AG10803 (cell line): ENCODE measurements around the gene PAM.

Experiments
- DNase-seq: peaks from one replicate; pipeline ENCODE4 v3.0.0; 2010; ENCODE audit warnings: low read depth
- H3K4me3 ChIP-seq: 2 replicates; pipeline ENCODE4 v1.5.1; 2011; ENCODE audit warnings: mild to moderate bottlenecking, low read length, control low read depth
- TF ChIP-seq, protein P1 (sequence below): conservative IDR thresholded peaks from 2 replicates; pipeline ENCODE4 v1.5.1; 2011; ENCODE audit warnings: mild to moderate bottlenecking, low read length, control low read depth, inconsistent platforms

The PAM gene

DNA sequence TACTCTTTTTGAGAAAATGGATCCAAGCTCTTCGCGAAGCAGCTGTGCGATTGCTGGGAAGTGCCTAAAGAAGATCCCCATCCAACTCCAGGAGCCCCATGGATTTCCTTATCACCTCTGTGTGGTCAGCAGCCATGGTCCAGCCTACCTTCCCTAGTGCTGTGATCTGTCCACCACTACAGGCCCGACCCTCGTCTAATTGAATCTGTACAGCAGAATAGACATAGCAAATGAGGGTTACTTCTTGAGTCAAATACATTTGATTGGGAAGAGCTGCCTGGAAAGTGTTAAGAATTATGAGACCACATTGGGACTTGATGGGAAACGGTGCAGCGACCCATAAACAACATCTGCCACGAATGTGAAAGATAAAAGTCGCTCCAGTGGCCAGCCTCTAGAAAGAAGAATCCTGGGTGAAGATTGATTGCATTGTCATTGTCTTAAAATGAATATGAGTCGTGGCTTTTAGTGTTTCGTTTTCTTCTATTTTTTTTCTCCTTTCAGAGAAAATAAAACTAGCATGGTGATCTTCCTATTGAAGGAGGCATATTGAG is 118.4 kb downstream of the PAM start:
- no peak overlapping the region for H3K4me3 ChIP-seq
- DNase-seq: no peak
- TF ChIP-seq, protein P1, sequence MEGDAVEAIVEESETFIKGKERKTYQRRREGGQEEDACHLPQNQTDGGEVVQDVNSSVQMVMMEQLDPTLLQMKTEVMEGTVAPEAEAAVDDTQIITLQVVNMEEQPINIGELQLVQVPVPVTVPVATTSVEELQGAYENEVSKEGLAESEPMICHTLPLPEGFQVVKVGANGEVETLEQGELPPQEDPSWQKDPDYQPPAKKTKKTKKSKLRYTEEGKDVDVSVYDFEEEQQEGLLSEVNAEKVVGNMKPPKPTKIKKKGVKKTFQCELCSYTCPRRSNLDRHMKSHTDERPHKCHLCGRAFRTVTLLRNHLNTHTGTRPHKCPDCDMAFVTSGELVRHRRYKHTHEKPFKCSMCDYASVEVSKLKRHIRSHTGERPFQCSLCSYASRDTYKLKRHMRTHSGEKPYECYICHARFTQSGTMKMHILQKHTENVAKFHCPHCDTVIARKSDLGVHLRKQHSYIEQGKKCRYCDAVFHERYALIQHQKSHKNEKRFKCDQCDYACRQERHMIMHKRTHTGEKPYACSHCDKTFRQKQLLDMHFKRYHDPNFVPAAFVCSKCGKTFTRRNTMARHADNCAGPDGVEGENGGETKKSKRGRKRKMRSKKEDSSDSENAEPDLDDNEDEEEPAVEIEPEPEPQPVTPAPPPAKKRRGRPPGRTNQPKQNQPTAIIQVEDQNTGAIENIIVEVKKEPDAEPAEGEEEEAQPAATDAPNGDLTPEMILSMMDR: no peak

DNA sequence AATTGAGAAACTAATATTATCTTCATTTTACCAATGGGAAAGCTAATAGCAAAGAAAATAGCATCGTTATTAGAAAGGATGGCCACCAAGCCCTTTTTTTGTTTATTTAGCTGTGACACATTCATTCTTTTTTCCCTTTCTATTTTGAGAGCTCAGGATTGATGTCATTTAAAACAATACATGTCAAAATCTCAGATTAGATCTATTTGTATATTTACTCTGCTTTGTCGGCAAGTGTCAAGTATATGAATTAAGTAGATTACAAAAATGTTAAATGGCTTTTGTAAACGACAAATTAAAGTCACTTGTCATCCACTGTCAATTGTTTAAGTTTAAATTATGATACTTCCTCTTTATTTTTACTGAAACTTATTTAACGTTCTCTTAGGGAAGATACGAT is 118.9 kb downstream of the PAM start:
- H3K4me3 ChIP-seq: no peak overlapping the region
- TF ChIP-seq, protein P1: no peak
- DNase-seq: no peak

DNA sequence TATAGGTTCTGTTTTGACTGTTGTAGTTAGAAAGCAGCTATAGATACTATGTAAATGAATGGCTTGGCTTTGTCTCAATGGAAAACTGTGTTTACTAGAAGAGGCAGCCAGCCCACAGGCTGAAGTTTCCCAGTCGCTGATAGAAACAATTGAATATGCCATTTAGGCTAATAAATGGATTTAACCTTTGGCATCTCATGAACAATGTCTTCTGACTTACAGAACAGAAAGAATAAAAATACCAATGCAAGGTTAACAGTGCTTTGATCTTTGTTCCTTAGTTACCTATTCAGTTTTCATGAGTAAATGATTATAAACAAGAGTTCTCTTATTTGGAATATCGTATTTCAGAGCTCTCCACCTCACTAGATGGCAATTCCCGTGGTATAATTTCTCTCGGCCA is 120.6 kb downstream of the PAM start:
- no peak for DNase-seq
- no peak overlapping the region for H3K4me3 ChIP-seq
- TF ChIP-seq, protein P1: no peak

DNA sequence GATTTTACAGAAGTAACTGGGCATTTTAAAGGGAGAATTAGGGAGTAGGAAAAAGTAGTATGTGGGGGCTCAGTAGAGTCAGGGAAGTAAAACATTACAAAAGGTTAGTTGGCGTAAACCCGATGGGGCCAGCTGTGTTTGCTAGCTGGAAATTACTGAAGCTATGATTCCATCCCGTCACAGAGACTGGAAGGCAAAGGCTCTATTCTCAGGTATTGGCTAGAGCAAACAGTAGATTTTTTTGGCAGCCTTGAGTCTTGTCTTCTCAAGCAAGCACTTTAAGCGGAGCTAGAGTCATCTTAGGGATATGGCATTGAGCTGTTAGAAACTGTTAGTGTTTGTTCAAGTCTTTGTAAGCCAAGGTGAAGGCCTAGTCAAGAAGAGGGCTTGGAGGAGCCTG is 121.5 kb downstream of the PAM start:
- no peak overlapping the region for H3K4me3 ChIP-seq
- TF ChIP-seq, protein P1: no peak
- DNase-seq: no peak

DNA sequence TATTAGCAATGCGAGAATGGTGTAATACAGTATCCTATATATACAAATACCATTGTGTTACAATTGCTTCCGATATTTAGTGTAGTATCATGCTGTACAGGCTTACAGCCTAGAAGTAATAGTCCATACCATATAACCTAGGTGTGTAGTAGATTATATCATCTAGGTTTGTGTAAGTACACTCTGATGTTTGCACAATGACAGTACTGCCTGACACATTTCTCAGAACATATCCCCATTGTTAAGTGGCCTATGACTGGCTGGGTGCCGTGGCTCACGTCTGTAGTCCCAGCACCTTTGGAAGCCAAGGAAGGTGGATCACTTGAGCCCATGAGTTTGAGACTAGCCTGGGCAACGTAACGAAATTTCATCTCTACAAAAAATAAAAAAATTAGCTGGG is 124.6 kb downstream of the PAM start:
- no peak for DNase-seq
- TF ChIP-seq, protein P1: no peak
- H3K4me3 ChIP-seq: no peak overlapping the region

DNA sequence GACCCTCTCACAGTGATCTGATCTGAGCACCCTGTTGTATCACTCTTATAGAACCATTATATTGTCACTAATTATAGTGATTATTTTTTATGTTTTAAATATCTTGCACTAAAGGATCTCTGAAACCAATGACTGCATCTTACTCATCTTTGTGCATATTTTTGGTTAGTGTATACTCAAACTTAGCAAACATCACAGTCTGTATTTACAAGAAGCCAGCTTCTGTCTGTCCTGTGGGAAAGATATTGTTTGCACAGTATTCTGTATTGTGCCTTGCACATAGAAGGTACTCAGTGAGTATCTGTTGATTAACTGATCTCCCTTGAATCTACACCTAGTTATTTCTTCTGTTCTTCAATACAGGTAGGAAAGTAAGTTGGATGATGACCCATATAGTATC is 131.5 kb downstream of the PAM start:
- TF ChIP-seq, protein P1: no peak
- no peak overlapping the region for H3K4me3 ChIP-seq
- no peak for DNase-seq

DNA sequence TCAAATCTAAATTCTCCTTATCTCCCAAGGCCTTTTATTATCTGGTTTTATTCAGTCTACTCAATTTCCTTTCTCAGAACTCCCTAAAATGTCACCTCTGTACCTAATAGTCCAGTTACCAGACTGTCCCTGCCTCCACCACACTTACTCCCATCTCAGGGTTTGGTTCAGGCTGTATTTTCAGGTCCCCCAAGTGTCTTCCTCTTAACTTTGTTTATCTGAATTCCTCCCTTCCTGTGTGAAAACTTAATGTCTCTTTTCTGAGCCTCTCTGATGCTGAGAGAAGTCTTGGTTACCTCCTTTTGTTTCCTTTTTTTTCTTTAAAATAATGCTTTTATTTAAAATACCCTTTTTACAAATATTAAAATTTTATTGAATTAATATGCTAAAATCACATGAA is 133.4 kb downstream of the PAM start:
- no peak for DNase-seq
- TF ChIP-seq, protein P1: no peak
- no peak overlapping the region for H3K4me3 ChIP-seq
